Fibroblast of skin of right biceps (primary cell): ENCODE measurements around the gene CREBBP.

ENCODE experiments used
- DNase-seq: peaks from one replicate; pipeline ENCODE4 v3.0.0-alpha.2; 2013

CREBBP gene

GRCh38 chr16:3761375-3762106 is 119.0 kb downstream of the CREBBP start:
- DNase-seq, result no peak

DNA sequence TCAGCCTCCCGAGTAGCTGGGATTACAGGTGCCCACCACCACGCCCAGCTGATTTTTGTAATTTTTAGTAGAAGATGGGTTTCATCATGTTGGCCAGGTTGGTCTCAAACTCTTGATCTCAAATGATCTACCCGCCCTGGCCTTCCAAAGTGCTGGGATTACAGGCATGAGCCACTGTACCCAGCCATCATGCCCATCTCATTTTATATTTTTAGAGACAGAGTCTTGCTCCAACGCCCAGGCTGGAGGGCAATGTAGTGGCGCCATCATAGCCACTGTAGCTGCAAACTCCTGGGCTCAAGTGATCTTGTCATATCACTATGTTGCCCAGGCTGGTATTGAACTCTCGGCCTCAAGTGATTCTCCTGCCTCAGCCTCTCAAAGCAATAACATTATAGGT is 120.0 kb downstream of the CREBBP start:
- no peak for DNase-seq

DNA sequence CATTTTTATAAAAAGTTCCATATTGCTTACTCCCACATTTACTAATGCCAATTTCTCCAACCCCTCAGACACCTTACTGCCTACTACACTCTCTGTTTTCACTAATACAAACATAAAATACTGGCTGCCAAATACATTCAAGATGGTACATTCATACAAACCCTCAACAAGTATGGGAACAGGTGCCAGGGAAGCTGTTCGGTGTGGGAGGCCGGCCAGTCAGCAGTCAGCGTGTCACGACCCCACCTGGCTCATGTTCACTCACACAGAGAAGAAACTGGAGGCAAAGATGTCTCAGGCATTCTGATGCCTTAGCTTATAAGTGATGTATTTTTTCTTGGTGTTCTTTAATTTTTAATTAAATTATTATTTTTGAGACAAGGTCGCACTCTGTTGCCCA is 120.8 kb downstream of the CREBBP start:
- no peak for DNase-seq

- DNase-seq, result no peak
Observed at GRCh38 chr16:3756113-3756512, 124.4 kb downstream of the CREBBP start.

GRCh38 chr16:3755249-3755648 is 125.3 kb downstream of the CREBBP start:
- no peak for DNase-seq

DNA sequence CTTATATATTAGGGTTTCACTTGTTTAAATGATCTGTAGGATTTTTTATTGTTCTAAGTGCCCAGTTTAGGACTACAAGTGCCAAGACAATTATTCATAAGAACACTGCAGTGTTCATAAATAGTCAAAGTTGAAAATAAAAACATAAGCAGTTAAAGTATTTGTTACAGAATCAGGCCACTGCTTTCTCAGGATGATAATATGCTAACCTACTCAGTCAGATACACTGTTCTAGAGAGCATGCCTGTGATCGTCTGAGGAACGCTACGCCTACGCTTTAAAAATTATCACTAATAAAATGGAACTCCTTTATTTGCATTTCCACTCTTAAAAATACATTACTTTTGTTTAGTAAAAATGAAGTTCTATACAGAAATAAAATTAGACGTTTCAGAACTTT is 125.7 kb downstream of the CREBBP start:
- DNase-seq, result no peak

DNA sequence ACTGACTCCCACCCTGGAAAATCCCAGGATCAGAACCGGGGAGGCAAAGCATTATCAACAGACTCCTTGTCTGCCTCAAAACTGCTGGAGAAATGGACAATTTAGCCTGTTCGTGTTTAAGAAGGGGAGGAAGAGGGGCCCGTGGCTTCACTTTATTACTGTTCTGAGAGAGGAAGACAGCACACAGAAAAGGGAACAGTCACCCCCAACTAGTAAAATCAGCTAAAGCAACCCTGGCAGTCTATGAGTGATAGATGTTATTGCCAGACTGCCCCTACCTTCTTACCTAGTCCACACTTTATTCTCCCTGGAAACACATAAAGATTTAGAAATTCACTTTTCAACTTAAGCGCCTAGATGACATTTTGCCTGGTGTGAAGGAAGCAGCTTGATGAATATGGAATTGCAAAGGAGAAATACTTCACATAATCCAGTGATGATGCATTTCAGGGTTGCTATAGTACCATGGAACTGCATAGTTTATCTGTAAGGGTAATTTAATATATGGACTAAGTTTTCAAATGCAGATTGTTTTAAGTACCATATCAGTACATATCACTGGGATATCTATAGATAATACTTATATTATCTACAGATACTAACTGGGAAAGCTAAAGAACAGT is 126.3 kb downstream of the CREBBP start:
- DNase-seq, result peak; percentile 59

GRCh38 chr16:3752984-3753383 is 127.5 kb downstream of the CREBBP start:
- DNase-seq, result no peak

DNA sequence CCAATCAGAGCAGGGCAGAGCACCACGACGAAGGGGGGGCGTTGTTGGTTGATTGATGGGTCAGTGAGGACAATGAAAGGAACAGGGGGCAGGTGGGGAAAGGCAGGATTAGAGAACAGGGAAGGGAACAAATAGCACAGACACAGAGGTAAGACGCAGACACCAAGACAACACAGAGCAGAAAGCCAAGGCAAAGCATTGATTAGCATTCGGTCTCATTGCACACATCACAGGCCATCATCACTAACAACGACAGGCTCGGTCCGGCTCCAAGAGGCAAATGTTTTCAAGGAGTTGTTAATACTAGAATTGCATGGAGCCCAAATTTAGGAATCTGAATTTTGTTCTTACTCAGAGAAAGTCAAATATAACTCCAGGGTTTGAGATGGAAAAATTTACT is 128.6 kb downstream of the CREBBP start:
- DNase-seq, result no peak

GRCh38 chr16:3748307-3748706 is 132.2 kb downstream of the CREBBP start:
- no peak for DNase-seq

- peak; percentile 33 for DNase-seq
Observed at GRCh38 chr16:3745751-3746355, 134.7 kb downstream of the CREBBP start.

DNA sequence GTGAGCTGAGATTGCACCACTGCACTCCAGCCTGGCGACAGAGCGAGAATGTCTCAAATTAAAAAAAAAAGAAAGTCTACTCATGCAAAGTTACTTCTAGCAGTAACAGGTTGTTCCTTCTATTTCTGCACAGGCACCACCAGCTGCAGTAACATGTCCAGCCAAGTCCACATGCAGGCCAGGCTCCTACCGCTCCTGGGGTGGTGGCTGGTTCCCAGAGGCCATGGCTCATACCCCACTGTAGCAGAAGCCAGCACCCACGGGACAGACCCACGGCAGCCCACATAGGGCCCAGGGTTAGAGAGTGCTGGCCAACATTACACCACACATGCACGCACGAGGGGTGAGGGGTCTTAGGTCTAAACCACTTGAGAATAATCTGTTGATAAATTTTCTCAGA is 136.5 kb downstream of the CREBBP start:
- no peak for DNase-seq

DNA sequence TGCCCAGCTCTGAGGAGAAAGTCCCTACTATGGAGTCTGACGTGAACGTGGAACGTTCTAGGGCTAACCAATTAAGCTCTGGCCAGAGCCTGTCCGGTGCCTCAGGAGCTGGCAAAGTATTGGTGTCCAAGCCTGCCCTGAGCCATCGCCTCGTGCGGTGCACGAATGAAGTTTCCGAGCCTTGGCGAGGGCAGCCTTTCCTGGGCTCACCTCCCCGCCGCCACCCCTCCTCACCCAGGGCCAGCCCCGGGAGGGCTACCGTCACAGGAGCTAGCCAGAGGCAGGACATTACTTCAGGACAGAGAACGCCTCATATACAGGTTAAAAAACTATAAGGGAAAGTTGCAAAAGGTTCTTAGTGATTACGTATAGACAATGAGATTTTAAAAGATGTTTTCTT is 139.6 kb downstream of the CREBBP start:
- no peak for DNase-seq

- no peak for DNase-seq
Observed at GRCh38 chr16:3740186-3740585, 140.3 kb downstream of the CREBBP start.

DNA sequence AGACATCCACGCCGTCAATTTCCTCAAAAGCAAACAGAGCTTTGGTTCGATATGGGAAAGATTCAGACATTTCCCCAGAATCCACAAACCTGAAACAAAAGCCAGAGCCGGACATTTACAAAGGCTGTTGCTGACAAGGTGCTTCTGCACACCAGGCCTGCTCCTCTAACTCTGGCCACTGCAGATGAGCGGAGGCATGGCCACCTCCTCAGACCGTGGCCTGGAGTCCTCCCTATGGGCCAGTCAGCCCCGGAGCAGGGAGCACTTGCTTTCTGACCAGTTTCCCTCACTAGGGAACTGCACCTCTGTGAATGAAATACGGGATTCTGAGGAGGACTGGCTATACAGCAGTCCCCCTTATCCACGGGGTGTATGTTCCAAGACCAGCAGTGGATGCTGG is 140.9 kb downstream of the CREBBP start:
- no peak for DNase-seq

- no peak for DNase-seq
Observed at GRCh38 chr16:3738541-3738940, 142.0 kb downstream of the CREBBP start.

- no peak for DNase-seq
Observed at GRCh38 chr16:3738128-3738527, 142.4 kb downstream of the CREBBP start.

DNA sequence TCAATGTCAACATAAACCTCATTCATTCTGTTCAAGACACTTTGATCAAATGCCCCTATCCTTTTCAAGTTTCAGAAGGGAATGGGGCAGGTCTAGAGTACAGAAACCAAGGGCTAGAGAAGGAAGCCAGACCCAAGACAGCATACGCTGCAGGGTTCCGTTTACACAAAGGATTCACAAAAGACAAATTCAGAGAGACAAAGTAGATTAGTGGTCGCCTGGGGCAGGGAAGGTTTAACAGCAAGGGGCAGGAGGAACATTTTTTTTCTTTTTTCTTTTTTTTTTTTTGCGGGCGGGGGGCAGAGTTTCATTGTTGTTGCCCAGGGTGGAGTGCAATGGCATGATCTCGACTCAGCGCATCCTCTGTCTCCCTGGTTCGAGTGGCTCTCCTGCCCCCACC is 143.3 kb downstream of the CREBBP start:
- DNase-seq, result no peak

GRCh38 chr16:3736116-3736515 is 144.4 kb downstream of the CREBBP start:
- no peak for DNase-seq

- no peak for DNase-seq
Observed at GRCh38 chr16:3735541-3735940, 145.0 kb downstream of the CREBBP start.

DNA sequence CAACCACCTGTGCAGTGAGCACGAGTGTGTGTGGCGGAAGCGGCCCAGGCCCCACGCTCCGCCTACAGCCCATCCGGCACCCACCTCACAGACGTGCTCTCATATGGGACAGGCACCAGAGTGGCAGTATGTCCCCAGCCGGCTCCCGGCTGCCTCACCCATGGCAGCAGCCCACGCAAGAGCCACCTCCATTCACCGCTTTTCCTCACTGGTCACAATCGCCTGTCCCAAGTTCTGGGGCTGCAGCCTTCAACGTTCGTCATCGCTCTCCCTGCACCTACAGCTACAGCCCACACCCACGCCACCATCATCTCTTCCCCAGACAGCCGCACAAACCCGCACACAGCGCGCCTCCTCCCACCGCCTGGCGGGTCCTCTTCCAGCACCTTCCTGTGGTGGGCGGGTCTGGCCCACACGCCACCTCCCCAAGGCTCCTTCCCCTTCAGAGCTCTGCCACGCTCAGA is 145.7 kb downstream of the CREBBP start:
- no peak for DNase-seq

DNA sequence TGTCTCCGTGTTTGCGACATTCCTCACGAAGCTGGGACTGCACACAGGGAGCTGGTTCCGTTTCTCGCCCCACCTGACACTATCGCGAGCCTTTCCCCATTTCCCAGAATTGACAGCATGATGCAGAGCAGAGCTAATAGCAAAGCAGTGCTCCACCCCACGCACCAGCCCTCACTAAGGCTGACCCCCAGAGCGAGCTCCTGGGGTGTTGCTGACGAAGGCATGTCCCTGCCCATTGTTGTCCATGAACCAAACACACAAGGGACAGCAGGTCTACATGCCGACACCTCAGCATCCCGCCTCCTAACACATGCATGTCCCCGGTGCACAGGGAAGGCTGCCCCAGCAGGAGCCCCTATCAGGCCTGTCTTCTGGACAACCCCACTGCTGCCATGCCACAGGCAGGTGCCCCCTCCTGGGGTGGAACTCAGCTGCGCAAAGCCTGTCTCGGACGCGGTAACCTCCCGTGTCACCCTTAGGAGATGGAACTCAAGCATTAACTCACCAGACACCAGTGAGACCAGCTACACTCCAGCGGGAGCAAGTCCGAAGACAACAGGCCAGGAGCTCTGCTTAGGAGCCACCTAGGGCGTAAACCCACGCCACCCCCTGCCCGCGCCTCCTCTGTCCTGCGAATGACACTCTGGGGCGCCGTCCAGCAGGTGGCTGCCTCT is 146.3 kb downstream of the CREBBP start:
- no peak for DNase-seq

- DNase-seq, result no peak
Observed at GRCh38 chr16:3732171-3732570, 148.3 kb downstream of the CREBBP start.
